ENCODE measurements around the gene RCOR2. TPM values are rescaled to one million over a fixed set of nuclear protein-coding genes. Genes with fewer than 3 reads are reported as not detected.

RCOR2 gene
- total and polyA plus RNA-seq, 2 of the 13 experiments (the other 11 are each of a cell fraction or from before 2014, with no cell fraction given) = 8.3 to 8.5 TPM

DNA sequence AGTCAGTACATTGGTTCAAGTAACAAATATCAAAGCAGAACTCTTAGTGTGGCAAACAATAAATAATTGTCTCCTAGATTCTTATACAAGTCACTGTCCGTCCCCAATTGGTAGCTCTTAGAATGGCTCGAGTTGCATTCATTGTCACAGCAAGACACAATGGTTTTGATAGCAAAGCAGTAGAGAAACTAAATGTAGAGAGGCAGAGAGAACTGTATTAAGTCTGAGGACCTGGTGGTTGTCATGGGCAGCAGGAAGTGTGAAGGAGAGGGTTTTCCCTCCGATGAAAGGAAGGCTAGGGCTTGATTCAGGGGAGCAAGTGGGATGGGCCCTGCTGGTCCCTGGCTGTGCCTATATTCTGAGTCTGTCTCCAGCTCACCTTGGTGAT is 36.6 kb downstream of the RCOR2 start:
- H3K79me2 ChIP-seq (ENCODE audit: insufficient read depth, low read length) = peaks cover 16% of the 10 kb centered on the region
- intact Hi-C loops (cut with micrococcal nuclease; ENCODE audit: unreplicated experiment) = no loop called here
- H3K4me3 ChIP-seq (replicated peaks in 1 of 3; ENCODE audit: insufficient read depth in 1 of 3, low read depth in 2 of 3, low read length in 3 of 3) = no peak overlapping the region
- FAIRE-seq = no peak
- 92% methylated on average over 3 of the region's 3 CpGs for WGBS (ENCODE audit: low lambda C conversion rate)
- no peak overlapping the region for H2AFZ ChIP-seq (ENCODE audit: low read length)
- no peaks in the 10 kb centered on the region for H3K27me3 ChIP-seq (ENCODE audit: control insufficient read depth in 1 of 2, insufficient read depth in 2 of 2, low read length in 2 of 2)
- in situ Hi-C loops (cut with HindIII; ENCODE audit: extremely low pct_ligation_motif_present, low pct_unique_long_range_greater_than_20kb) = no loop called here
- peaks cover 2 to 15% of the 10 kb centered on the region in 2 experiments for H3K36me3 ChIP-seq (replicated peaks in 1 of 2; ENCODE audit: control insufficient read depth in 1 of 2, insufficient read depth in 2 of 2, low read length in 2 of 2)
- H4K20me1 ChIP-seq (ENCODE audit: insufficient read depth, low read length) = no peaks in the 10 kb centered on the region
- H3K9ac ChIP-seq (ENCODE audit: insufficient read depth, low read depth, low read length) = no peak overlapping the region
- no peak overlapping the region for H3K4me2 ChIP-seq (ENCODE audit: low read depth, low read length)
- no peak overlapping the region for H3K27ac ChIP-seq (ENCODE audit: extremely low read length, insufficient read depth, low read length)
- no TSS peak for BruUV-seq (replicated peaks)
- no peaks in the 10 kb centered on the region for H3K9me3 ChIP-seq (ENCODE audit: low read length)
- TF ChIP-seq, protein P1, sequence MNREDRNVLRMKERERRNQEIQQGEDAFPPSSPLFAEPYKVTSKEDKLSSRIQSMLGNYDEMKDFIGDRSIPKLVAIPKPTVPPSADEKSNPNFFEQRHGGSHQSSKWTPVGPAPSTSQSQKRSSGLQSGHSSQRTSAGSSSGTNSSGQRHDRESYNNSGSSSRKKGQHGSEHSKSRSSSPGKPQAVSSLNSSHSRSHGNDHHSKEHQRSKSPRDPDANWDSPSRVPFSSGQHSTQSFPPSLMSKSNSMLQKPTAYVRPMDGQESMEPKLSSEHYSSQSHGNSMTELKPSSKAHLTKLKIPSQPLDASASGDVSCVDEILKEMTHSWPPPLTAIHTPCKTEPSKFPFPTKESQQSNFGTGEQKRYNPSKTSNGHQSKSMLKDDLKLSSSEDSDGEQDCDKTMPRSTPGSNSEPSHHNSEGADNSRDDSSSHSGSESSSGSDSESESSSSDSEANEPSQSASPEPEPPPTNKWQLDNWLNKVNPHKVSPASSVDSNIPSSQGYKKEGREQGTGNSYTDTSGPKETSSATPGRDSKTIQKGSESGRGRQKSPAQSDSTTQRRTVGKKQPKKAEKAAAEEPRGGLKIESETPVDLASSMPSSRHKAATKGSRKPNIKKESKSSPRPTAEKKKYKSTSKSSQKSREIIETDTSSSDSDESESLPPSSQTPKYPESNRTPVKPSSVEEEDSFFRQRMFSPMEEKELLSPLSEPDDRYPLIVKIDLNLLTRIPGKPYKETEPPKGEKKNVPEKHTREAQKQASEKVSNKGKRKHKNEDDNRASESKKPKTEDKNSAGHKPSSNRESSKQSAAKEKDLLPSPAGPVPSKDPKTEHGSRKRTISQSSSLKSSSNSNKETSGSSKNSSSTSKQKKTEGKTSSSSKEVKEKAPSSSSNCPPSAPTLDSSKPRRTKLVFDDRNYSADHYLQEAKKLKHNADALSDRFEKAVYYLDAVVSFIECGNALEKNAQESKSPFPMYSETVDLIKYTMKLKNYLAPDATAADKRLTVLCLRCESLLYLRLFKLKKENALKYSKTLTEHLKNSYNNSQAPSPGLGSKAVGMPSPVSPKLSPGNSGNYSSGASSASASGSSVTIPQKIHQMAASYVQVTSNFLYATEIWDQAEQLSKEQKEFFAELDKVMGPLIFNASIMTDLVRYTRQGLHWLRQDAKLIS (CRISPR knock-in tag; IDR thresholded peaks at IDR 0.05) = no peak
- TF ChIP-seq HNRNPH1 (optimal IDR thresholded peaks at IDR 0.05; ENCODE audit: low read depth, low read length) (no peak), ASH2L (IDR thresholded peaks at IDR 0.05; ENCODE audit: insufficient read length, low read depth, low read length) (no peak), CBFB (CRISPR knock-in tag; IDR thresholded peaks at IDR 0.05) (no peak)
- TF ChIP-seq, protein P2, sequence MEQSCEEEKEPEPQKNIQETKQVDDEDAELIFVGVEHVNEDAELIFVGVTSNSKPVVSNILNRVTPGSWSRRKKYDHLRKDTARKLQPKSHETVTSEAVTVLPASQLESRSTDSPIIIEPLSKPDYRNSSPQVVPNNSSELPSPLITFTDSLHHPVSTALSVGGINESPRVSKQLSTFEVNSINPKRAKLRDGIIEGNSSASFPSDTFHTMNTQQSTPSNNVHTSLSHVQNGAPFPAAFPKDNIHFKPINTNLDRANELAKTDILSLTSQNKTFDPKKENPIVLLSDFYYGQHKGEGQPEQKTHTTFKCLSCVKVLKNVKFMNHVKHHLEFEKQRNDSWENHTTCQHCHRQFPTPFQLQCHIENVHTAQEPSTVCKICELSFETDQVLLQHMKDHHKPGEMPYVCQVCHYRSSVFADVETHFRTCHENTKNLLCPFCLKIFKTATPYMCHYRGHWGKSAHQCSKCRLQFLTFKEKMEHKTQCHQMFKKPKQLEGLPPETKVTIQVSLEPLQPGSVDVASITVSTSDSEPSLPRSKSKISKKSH (CRISPR knock-in tag; IDR thresholded peaks at IDR 0.05; ENCODE audit: borderline replicate concordance) = no peak
- ChIA-PET CTCF (ENCODE audit: low intra/inter-chr PET ratio, low total read pairs) (no interaction called here), POLR2A (no interaction called here)
- DNase-seq (ENCODE audit: low spot score) = no peak
- H3K4me1 ChIP-seq (ENCODE audit: insufficient read depth, low read length) = no peaks in the 10 kb centered on the region
- ATAC-seq = no peak

Measured in HepG2 (cell line).